ENCODE results near the gene HOXC11. TPM values are rescaled to one million over a fixed set of nuclear protein-coding genes. Genes with fewer than 3 reads are reported as not detected.

Gene HOXC11
- total RNA-seq, 4 donors from 2014 or later: not detected

GRCh38 chr12:53939141-53940108 lies 33.5 kb upstream of the HOXC11 start:
- Histone ChIP-seq H3K27me3 (peaks cover 100% of the 10 kb centered on the region), H3K4me3 (no peak overlapping the region), H3K4me1 (peaks cover 0 to 32% (median 12%) of the 10 kb centered on the region in 3 donors), H3K36me3 (no peaks in the 10 kb centered on the region), H3K27ac (no peak overlapping the region), H3K9me3 (no peaks in the 10 kb centered on the region)
- WGBS, 2 donors (ENCODE audit: low coverage in 1 of 2): 0 to 3% methylated on average over 3 to 4 of the region's 91 CpGs
- peak; percentile 42 for ATAC-seq
- TF ChIP-seq EP300 (IDR thresholded peaks at IDR 0.05) (no peak), CTCF (IDR thresholded peaks at IDR 0.05) (no peak), POLR2A (IDR thresholded peaks at IDR 0.05) (no peak), POLR2AphosphoS5 (IDR thresholded peaks at IDR 0.05) (no peak)

- H3K27me3 ChIP-seq: peaks cover 100% of the 10 kb centered on the region
Observed at GRCh38 chr12:53940443-53941014, 32.4 kb upstream of the HOXC11 start.

GRCh38 chr12:53941187-53941586 lies 31.7 kb upstream of the HOXC11 start:
- Histone ChIP-seq H3K4me3 (no peak overlapping the region), H3K27me3 (peaks cover 100% of the 10 kb centered on the region), H3K9me3 (no peaks in the 10 kb centered on the region), H3K27ac (no peak overlapping the region), H3K4me1 (peaks cover 0 to 23% (median 11%) of the 10 kb centered on the region in 3 donors), H3K36me3 (no peaks in the 10 kb centered on the region)
- TF ChIP-seq POLR2AphosphoS5 (IDR thresholded peaks at IDR 0.05) (no peak), POLR2A (IDR thresholded peaks at IDR 0.05) (no peak), CTCF (IDR thresholded peaks at IDR 0.05) (no peak), EP300 (IDR thresholded peaks at IDR 0.05) (no peak)
- ATAC-seq: no peak

More at GRCh38 chr12:53940443-53941014, 32.4 kb upstream of the HOXC11 start:
- Histone ChIP-seq H3K4me3 (no peak overlapping the region), H3K9me3 (no peaks in the 10 kb centered on the region), H3K27ac (no peak overlapping the region), H3K4me1 (peaks cover 0 to 29% (median 14%) of the 10 kb centered on the region in 3 donors), H3K36me3 (no peaks in the 10 kb centered on the region)
- WGBS, 2 donors (ENCODE audit: low coverage in 1 of 2): 4 to 14% methylated on average over 6 to 8 of the region's 9 CpGs
- TF ChIP-seq EP300 (IDR thresholded peaks at IDR 0.05): no peak
- no peak for TF ChIP-seq POLR2A (IDR thresholded peaks at IDR 0.05)
- no peak for TF ChIP-seq POLR2AphosphoS5 (IDR thresholded peaks at IDR 0.05)
- no peak for TF ChIP-seq CTCF (IDR thresholded peaks at IDR 0.05)
- ATAC-seq: no peak

- Histone ChIP-seq H3K27me3 (peaks cover 100% of the 10 kb centered on the region), H3K36me3 (no peaks in the 10 kb centered on the region), H3K27ac (no peak overlapping the region), H3K4me1 (peaks cover 0 to 22% (median 11%) of the 10 kb centered on the region in 3 donors), H3K9me3 (no peaks in the 10 kb centered on the region), H3K4me3 (no peak overlapping the region)
- 17 to 20% methylated on average over 5 of the region's 5 CpGs for WGBS, 2 donors (ENCODE audit: low coverage in 1 of 2)
- no peak for TF ChIP-seq POLR2A (IDR thresholded peaks at IDR 0.05)
- TF ChIP-seq POLR2AphosphoS5 (IDR thresholded peaks at IDR 0.05): no peak
- no peak for TF ChIP-seq CTCF (IDR thresholded peaks at IDR 0.05)
- no peak for TF ChIP-seq EP300 (IDR thresholded peaks at IDR 0.05)
- ATAC-seq: no peak
Observed at GRCh38 chr12:53941750-53942149, 31.2 kb upstream of the HOXC11 start.

Measured in gastroesophageal sphincter (tissue), 4 donors.